GM18907 (cell line): Measurements from ENCODE around the gene PCDHGA9.
"Not testable (repeated sequence)": the region's sequence is repeated elsewhere in the genome, so short reads cannot be mapped to it uniquely, and the experiment has no call there.

ENCODE experiments used
- ATAC-seq: cut with Tn5 transposase; IDR thresholded peaks from one replicate; pipeline ENCODE4 v1.9.1; 2021; ENCODE audit warnings: mild to moderate bottlenecking, moderate library complexity; ENCODE audit not compliant: unreplicated experiment

PCDHGA9 gene

GRCh38 chr5:141413540-141414069, 11.0 kb downstream of the PCDHGA9 start:
- ATAC-seq = no peak

- ATAC-seq = not testable (repeated sequence)
Measured at GRCh38 chr5:141414548-141415274, 12.1 kb downstream of the PCDHGA9 start.

GRCh38 chr5:141415275-141415618, 12.7 kb downstream of the PCDHGA9 start:
- not testable (repeated sequence) for ATAC-seq

GRCh38 chr5:141417494-141418172, 15.1 kb downstream of the PCDHGA9 start, which contains the start of gene PCDHGB7:
Gene PCDHGB7, plus strand, starts transcription at chr5:141417677. Its CDS starts 183 bp downstream, at chr5:141417860.
- peak; percentile 79 for ATAC-seq

GRCh38 chr5:141419074-141419880, 16.7 kb downstream of the PCDHGA9 start:
- ATAC-seq = no peak

- ATAC-seq = peak; percentile 52
Measured at GRCh38 chr5:141420855-141421488, 18.4 kb downstream of the PCDHGA9 start, which contains the start of gene PCDHGA11. Gene PCDHGA11, plus strand, starts transcription at chr5:141421051. Its CDS starts 177 bp downstream, at chr5:141421228.

GRCh38 chr5:141421489-141421855, 18.9 kb downstream of the PCDHGA9 start:
- ATAC-seq = no peak

- ATAC-seq = no peak
Measured at GRCh38 chr5:141422742-141423291, 20.2 kb downstream of the PCDHGA9 start.

- no peak for ATAC-seq
Measured at GRCh38 chr5:141427783-141428426, 25.3 kb downstream of the PCDHGA9 start.

- peak; percentile 90 for ATAC-seq
Measured at GRCh38 chr5:141430332-141431113, 27.9 kb downstream of the PCDHGA9 start, which contains the start of gene PCDHGA12. Gene PCDHGA12, plus strand, starts transcription at chr5:141430507. Its CDS starts 253 bp downstream, at chr5:141430760.

- ATAC-seq = no peak
Measured at GRCh38 chr5:141431286-141431685, 28.7 kb downstream of the PCDHGA9 start.

GRCh38 chr5:141432308-141432707, 29.7 kb downstream of the PCDHGA9 start:
- ATAC-seq = not testable (repeated sequence)

- not testable (repeated sequence) for ATAC-seq
Measured at GRCh38 chr5:141432726-141433125, 30.1 kb downstream of the PCDHGA9 start.

GRCh38 chr5:141434006-141434405, 31.4 kb downstream of the PCDHGA9 start:
- no peak for ATAC-seq

GRCh38 chr5:141437221-141437620, 34.6 kb downstream of the PCDHGA9 start:
- ATAC-seq = no peak

GRCh38 chr5:141439411-141440141, 37.0 kb downstream of the PCDHGA9 start:
- no peak for ATAC-seq

GRCh38 chr5:141440341-141440740, 37.8 kb downstream of the PCDHGA9 start:
- no peak for ATAC-seq

- no peak for ATAC-seq
Measured at GRCh38 chr5:141441571-141442170, 39.1 kb downstream of the PCDHGA9 start.
